IgD-negative memory B cell (primary cell): ENCODE data around the gene PRICKLE3. TPM values are rescaled to one million over a fixed set of nuclear protein-coding genes. Genes with fewer than 3 reads are reported as not detected.
"Not testable (repeated sequence)": the region's sequence is repeated elsewhere in the genome, so short reads cannot be mapped to it uniquely, and the experiment has no call there.

Experiments
- H3K27ac Mint-ChIP-seq, 3 donors: one replicate each; pipeline ENCODE4 v1.8.0; 2020 to 2022; ENCODE audit warnings: mild to moderate bottlenecking in 3 of 3, mixed read lengths in 3 of 3, moderate library complexity in 1 of 3
- H3K27me3 Mint-ChIP-seq: one replicate; pipeline ENCODE4 v1.8.0; 2021; ENCODE audit warnings: mixed read lengths
- H3K36me3 Mint-ChIP-seq: one replicate; pipeline ENCODE4 v1.8.0; 2020; ENCODE audit warnings: mild to moderate bottlenecking, mixed read lengths
- H3K4me1 Mint-ChIP-seq, 3 donors: one replicate each; pipeline ENCODE4 v1.8.0; 2020 to 2022; ENCODE audit warnings: mixed read lengths in 3 of 3, mild to moderate bottlenecking in 1 of 3
- H3K4me3 Mint-ChIP-seq, 4 donors: one replicate each; pipeline ENCODE4 v1.8.0; 2020 to 2022; ENCODE audit warnings: mild to moderate bottlenecking in 4 of 4, mixed read lengths in 4 of 4, moderate library complexity in 3 of 4
- H3K9me3 Mint-ChIP-seq, 3 donors: one replicate each; pipeline ENCODE4 v1.8.0; 2020 to 2021; ENCODE audit warnings: mixed read lengths in 3 of 3, mild to moderate bottlenecking in 1 of 3
- polyA plus RNA-seq: library from polyadenylated mRNA; unstranded; fragments of 300-500 nt; fragmentation: Illumina TruSeq; gene quantifications from one replicate; pipeline ENCODE4 v1.2.3, GENCODE V29; 2021

Gene PRICKLE3
- polyA plus RNA-seq, 1 donor from 2014 or later: 9.5 TPM

GRCh38 chrX:49178537-49178936, 7.6 kb downstream of the PRICKLE3 start:
- H3K27ac Mint-ChIP-seq: no peak overlapping the region
- peaks cover 0 to 3% (median 3%) of the 10 kb centered on the region in 3 donors for H3K4me1 Mint-ChIP-seq
- H3K9me3 Mint-ChIP-seq: peaks cover 0 to 1% (median 0%) of the 10 kb centered on the region in 3 donors
- no peaks in the 10 kb centered on the region for H3K27me3 Mint-ChIP-seq
- no peak overlapping the region for H3K4me3 Mint-ChIP-seq
- H3K36me3 Mint-ChIP-seq: peaks cover 3% of the 10 kb centered on the region

DNA sequence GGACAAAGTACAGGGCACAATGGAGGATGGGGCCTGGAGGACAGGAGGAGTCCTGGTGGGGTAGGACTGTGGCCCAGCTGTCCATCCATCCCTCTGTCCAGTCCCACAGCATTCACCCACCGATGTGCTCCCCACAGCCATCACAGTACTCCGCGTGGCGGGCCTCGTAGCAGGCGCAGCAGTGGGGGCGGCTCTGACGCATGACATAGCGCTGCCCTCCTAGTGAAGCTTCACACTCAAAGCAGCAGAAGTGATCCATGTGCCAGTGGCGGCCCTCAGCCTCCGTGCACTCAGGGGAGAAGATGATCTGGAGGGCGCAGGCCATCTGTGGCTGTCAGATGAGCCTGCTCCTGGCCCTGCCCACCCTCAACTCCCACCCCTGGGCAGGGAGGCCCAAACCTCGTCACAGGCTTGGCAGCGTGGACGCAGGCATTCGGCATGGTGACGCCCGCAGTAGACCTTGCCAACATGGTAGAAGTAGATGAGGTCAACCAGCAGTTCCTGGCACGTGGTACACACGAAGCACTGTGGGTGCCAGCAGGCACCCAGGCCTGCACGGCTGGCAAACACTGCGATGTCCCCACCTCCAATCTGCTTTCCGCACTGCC, 8.2 kb downstream of the PRICKLE3 start:
- Mint-ChIP-seq H3K9me3 (peaks cover 0 to 1% (median 0%) of the 10 kb centered on the region in 3 donors), H3K4me3 (no peak overlapping the region), H3K4me1 (peaks cover under 1 to 5% (median 5%) of the 10 kb centered on the region in 3 donors), H3K36me3 (peaks cover 5% of the 10 kb centered on the region), H3K27ac (no peak overlapping the region), H3K27me3 (no peaks in the 10 kb centered on the region)

- Mint-ChIP-seq H3K36me3 (peaks cover 6% of the 10 kb centered on the region), H3K4me3 (peak overlapping the region in 1 of 4 donors; percentile 23), H3K27me3 (no peaks in the 10 kb centered on the region)
Measured at GRCh38 chrX:49177338-49177833, 8.8 kb downstream of the PRICKLE3 start.

DNA sequence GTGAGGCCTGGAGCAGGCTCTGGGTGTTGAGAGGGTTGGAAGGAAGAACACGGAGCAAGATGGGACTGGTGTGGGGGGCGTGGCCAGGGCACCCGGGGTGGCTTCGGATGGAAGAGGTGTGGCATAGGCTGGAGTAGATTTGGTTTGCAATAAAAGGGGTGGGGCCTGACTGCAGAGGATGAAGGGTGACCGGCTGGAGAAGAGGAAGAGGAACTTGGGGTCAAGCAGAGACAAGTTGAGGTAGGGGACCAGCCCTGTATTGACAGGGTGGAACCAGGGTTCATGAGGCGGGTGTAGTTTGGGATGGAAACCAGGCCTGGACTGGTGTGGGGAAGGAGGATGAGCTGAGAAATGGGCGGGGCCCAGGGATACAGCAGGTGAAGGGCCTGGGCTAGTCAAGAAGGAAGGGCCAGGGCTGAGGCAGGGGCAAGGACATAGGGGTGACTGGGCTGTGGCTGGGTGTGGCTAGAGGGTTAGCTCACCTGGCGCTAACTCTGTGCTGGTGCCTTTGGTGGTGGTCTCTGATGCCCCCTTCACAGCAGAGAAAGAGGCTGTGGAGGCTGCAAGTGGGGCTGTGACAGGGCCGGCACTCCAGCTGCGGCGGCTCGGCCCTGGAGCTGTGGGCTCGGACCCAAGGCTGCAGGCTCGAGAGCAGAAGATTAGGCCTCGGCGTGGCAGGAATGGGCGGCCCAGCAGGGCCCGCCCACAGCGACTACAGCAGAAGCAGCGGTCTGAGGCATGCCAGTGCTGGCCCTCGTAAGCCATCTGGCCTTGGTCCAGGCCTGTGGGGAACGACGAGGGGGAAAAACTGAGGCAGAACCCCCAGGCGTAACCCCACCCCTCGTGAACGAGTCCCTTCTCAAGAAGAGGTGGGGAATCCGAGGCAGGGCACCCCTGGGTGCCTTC, 9.5 kb downstream of the PRICKLE3 start:
- no peaks in the 10 kb centered on the region for H3K27me3 Mint-ChIP-seq
- H3K4me1 Mint-ChIP-seq: peaks cover 5 to 6% (median 6%) of the 10 kb centered on the region in 3 donors
- H3K4me3 Mint-ChIP-seq: peak overlapping the region in 3 of 4 donors; percentile 3 to 45 (median 35)
- peak overlapping the region in 2 of 3 donors; percentile 39 to 94 for H3K27ac Mint-ChIP-seq
- H3K9me3 Mint-ChIP-seq: peaks cover 0 to 1% (median 0%) of the 10 kb centered on the region in 3 donors
- peaks cover 6% of the 10 kb centered on the region for H3K36me3 Mint-ChIP-seq

More at GRCh38 chrX:49177338-49177833, 8.8 kb downstream of the PRICKLE3 start:
- Mint-ChIP-seq H3K27ac (no peak overlapping the region), H3K9me3 (peaks cover 0 to 1% (median 0%) of the 10 kb centered on the region in 3 donors), H3K4me1 (peaks cover 5 to 6% (median 6%) of the 10 kb centered on the region in 3 donors)

DNA sequence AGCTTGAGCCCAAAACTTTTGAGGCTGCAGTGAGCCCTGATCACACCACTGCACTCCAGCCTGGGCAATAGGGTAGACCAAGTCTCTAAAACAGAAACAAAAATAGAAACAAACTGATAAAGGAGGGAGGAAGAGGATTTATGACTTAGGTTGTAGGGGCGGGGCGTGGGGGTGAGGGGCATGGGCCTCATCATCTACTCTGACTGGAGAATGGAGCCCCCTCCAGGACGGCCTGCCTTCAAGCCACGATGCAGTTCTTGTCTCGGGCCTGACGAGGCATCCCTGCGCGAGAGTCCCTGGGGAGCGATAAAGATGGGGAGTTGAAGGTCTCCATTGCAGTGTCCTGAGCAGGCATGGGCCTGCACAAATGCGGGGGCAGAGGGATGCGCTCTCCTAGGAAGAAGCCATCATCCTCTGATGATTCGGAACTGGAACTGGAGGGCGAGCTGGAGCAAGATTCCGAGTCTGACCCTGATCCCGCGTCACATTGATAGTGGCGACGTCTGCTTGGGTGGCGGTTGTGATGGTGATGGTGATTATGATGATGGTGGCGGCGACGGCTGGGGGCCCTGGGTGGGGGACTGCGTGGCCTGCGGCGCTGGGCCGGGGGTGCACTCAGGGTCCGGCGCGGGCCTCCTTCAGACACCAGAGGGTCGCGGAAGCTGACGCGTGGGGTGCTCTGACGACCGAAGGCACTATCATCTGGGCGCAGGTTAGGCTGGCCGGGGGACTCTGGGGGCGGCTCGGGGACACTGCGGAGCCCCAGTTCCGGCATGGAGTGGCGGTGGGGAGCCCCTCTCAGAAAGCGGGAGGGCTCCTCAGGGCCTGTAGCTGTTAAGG, 10.5 kb downstream of the PRICKLE3 start:
- Mint-ChIP-seq H3K27ac (peak overlapping the region in 2 of 3 donors; percentile 31 to 94), H3K9me3 (peaks cover 0 to 1% (median 0%) of the 10 kb centered on the region in 3 donors), H3K36me3 (peaks cover 6% of the 10 kb centered on the region), H3K4me1 (peaks cover 5 to 6% (median 6%) of the 10 kb centered on the region in 3 donors), H3K4me3 (peak overlapping the region in 1 of 4 donors; percentile 81), H3K27me3 (no peaks in the 10 kb centered on the region)

DNA sequence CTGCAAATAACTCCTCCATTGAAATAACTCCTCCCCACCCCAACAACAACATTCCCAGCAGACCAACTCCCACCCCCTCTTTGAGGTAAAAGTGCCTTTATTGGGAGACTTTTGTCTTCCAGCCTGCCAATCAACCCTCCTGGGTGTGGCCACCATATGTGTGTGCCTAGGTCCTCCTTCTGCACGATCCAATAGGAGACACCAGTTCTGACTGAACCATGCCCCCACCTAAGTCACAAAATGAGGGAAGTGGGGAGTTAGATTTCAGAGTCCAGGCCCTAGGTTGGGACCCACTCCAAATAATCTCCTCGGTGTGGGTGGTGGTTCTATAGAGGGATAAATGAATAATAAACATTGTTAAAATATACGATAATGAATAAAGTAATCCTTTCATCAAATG, 11.4 kb downstream of the PRICKLE3 start:
- no peaks in the 10 kb centered on the region for H3K9me3 Mint-ChIP-seq
- H3K27ac Mint-ChIP-seq: no peak overlapping the region
- no peaks in the 10 kb centered on the region for H3K27me3 Mint-ChIP-seq
- peaks cover 5 to 6% (median 6%) of the 10 kb centered on the region in 3 donors for H3K4me1 Mint-ChIP-seq
- H3K4me3 Mint-ChIP-seq: no peak overlapping the region
- H3K36me3 Mint-ChIP-seq: peaks cover 6% of the 10 kb centered on the region

- peak overlapping the region in 3 of 4 donors; percentile 16 to 94 (median 64) for H3K4me3 Mint-ChIP-seq
- H3K4me1 Mint-ChIP-seq: peaks cover 6 to 10% (median 9%) of the 10 kb centered on the region in 3 donors
- H3K36me3 Mint-ChIP-seq, H3K9me3 Mint-ChIP-seq, H3K27me3 Mint-ChIP-seq: not testable (repeated sequence)
- peak overlapping the region in 2 of 3 donors; percentile 89 to 95 for H3K27ac Mint-ChIP-seq
Measured at GRCh38 chrX:49173544-49173943, 12.6 kb downstream of the PRICKLE3 start.

- Mint-ChIP-seq H3K27me3 (no peaks in the 10 kb centered on the region), H3K36me3 (peaks cover 6% of the 10 kb centered on the region), H3K4me3 (peak overlapping the region; percentile 87 to 94 (median 93)), H3K27ac (peak overlapping the region; percentile 89 to 95 (median 94)), H3K4me1 (peaks cover 13 to 17% (median 14%) of the 10 kb centered on the region in 3 donors), H3K9me3 (no peaks in the 10 kb centered on the region)
Measured at GRCh38 chrX:49172280-49172780, 13.8 kb downstream of the PRICKLE3 start.

DNA sequence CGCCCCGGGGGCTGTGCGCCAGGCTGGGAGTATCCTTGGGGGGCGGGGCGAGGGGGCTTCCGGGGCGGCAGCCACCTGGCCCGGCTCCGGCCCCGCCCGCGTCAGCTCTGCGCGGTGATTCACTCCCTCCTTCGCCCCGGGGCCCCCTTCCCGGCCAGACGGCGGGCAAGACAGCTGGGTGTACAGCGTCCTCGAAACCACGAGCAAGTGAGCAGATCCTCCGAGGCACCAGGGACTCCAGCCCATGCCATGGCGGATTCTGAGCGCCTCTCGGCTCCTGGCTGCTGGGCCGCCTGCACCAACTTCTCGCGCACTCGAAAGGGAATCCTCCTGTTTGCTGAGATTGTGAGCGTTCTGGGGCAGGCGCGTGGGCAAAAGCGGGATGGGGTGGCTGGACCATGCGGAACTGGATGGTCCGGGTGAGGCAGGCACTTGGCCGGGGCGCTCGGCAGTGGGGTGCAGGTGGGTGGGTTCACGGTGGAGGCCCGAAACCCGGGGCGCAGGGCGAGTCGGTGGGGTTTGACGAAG, 14.4 kb downstream of the PRICKLE3 start, which contains the start of gene PLP2:
Gene PLP2, plus strand, starts transcription at position 147 of the 528 bp plus-strand sequence. Its CDS starts 103 bp downstream, at position 250.
- no peaks in the 10 kb centered on the region for H3K27me3 Mint-ChIP-seq
- H3K4me1 Mint-ChIP-seq: peaks cover 14 to 17% (median 14%) of the 10 kb centered on the region in 3 donors
- H3K9me3 Mint-ChIP-seq: no peaks in the 10 kb centered on the region
- H3K4me3 Mint-ChIP-seq: peak within 1 kb of the TSS; percentile 87 to 94 (median 93)
- peak within 1 kb of the TSS; percentile 89 to 95 (median 94) for H3K27ac Mint-ChIP-seq
- H3K36me3 Mint-ChIP-seq: peaks cover 6% of the 10 kb centered on the region

DNA sequence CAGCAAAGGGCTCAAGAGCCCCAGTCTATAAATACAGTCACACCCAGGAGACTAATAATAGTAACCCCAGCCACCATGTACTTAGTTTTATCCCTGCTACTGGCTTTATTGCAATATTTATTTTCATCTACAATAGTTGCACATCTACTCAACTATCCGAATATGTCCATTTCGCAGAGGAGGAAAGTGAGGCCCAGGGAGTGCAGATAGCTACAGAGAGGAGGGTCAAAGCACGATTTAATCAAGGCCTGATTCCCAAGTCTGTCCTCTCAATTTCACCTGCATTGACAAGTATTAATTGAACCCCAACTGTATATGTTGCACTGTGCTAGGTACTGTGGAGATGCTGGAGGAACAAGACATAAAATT, 18.4 kb downstream of the PRICKLE3 start:
- no peaks in the 10 kb centered on the region for H3K27me3 Mint-ChIP-seq
- peak overlapping the region; percentile 83 to 93 (median 88) for H3K4me3 Mint-ChIP-seq
- peaks cover 16 to 20% (median 18%) of the 10 kb centered on the region in 3 donors for H3K4me1 Mint-ChIP-seq
- no peaks in the 10 kb centered on the region for H3K36me3 Mint-ChIP-seq
- no peaks in the 10 kb centered on the region for H3K9me3 Mint-ChIP-seq
- H3K27ac Mint-ChIP-seq: peak overlapping the region; percentile 89 to 98 (median 92)

GRCh38 chrX:49166914-49167739, 19.0 kb downstream of the PRICKLE3 start:
- Mint-ChIP-seq H3K36me3 (no peaks in the 10 kb centered on the region), H3K9me3 (no peaks in the 10 kb centered on the region), H3K4me1 (peaks cover 15 to 19% (median 16%) of the 10 kb centered on the region in 3 donors), H3K27me3 (no peaks in the 10 kb centered on the region), H3K4me3 (peak overlapping the region; percentile 83 to 93 (median 88)), H3K27ac (peak overlapping the region; percentile 89 to 98 (median 92))

DNA sequence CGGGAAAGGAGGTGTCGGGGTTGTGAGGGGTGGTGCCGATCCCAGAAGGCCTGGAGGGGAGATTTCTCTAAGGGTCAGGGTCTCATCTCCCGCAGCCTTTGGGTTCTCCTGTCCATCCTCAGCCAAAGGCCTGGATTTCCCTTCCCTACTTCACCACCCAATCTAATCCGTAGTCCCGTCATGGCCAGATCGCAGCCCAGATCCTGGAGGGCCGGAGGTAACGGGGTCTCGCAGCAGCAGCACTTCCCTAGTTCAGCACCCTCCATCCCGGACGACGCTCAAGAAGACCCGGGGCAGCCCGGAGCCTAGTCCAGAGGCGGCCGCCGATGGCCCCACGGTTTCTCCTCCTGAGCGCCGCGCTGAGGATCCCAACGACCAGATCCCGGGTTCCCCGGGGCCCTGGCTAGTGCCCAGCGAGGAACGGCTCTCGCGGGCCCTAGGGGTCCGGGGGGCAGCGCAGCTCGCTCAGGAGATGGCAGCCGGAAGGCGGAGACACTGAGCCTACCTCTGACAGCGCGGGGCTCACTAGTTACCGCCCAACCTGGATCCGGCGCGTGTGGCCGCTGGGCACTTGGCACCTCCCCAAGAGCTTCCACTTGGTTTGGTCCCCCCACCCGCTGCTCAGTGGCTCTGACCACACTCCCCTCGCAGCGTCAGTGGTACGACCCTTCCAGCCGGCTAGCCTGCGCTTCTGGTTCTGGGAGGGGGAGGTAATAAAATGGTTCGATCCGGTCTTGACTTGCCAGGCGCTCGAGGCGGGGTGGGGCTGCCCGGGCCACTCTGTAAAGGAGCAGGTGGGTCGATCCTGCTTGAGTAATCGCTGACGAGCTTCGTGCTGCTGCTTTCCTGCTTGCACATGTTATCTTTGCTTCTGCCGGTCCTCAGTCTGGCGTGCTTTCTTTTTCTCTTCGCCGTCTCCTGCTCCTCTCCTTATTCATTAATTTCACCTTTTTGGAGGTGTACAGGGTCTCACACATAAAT, 20.0 kb downstream of the PRICKLE3 start:
- Mint-ChIP-seq H3K27me3 (no peaks in the 10 kb centered on the region), H3K4me3 (peak overlapping the region; percentile 83 to 93 (median 88)), H3K4me1 (peaks cover 15 to 19% (median 16%) of the 10 kb centered on the region in 3 donors), H3K27ac (peak overlapping the region; percentile 51 to 92 (median 89)), H3K36me3 (no peaks in the 10 kb centered on the region), H3K9me3 (no peaks in the 10 kb centered on the region)
